ENCODE data around the gene WAC. TPM values are rescaled to one million over a fixed set of nuclear protein-coding genes. Genes with fewer than 3 reads are reported as not detected.

Gene WAC
- total and polyA plus RNA-seq, 2 of the 13 experiments (the other 11 are each of a cell fraction or from before 2014, with no cell fraction given) = 69.1 to 96.2 TPM

DNA sequence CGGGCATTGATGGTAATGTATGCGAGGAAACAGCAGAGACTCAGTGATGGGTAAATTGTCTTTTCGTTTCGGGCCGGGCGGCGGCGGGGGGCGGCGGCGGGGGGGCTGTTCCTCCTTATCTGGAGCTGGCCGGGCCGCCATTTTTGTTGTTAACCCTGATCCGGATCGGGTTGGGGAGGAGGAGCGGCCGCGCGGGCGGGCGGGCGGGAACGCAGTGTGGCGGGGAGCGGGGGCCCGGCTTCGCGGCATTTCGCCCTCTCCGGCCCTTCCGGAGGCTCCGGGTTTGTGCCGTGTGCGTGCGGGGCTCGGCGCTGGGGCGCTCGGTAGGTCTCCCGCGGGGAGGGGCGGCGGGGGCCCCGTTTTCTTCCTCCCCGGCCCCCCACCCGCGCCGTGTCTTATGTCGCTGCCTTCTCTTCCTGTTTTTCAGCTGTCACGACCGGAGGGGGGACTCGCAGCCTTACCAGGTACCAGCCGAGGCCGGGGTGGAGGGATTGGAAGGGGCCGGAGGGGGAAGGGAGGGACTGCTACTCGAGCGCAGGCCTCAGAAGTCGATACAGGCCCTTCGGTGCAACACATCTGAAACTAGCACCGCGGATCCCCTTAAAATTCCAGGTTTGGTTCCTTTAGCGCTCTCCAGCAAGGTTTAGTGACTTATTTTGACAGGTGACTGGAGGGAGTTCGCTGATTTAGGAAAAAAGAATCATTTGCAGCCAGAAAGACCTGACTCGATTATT lies 820 bp downstream of the WAC start (continued):
- TF ChIP-seq, protein P1, sequence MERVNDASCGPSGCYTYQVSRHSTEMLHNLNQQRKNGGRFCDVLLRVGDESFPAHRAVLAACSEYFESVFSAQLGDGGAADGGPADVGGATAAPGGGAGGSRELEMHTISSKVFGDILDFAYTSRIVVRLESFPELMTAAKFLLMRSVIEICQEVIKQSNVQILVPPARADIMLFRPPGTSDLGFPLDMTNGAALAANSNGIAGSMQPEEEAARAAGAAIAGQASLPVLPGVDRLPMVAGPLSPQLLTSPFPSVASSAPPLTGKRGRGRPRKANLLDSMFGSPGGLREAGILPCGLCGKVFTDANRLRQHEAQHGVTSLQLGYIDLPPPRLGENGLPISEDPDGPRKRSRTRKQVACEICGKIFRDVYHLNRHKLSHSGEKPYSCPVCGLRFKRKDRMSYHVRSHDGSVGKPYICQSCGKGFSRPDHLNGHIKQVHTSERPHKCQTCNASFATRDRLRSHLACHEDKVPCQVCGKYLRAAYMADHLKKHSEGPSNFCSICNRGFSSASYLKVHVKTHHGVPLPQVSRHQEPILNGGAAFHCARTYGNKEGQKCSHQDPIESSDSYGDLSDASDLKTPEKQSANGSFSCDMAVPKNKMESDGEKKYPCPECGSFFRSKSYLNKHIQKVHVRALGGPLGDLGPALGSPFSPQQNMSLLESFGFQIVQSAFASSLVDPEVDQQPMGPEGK (CRISPR knock-in tag; IDR thresholded peaks at IDR 0.05) = peak; percentile 78
- TF ChIP-seq ZNF407 (CRISPR knock-in tag; IDR thresholded peaks at IDR 0.05; ENCODE audit: not compliant biosample characterization) (no peak), ZNF768 (CRISPR knock-in tag; IDR thresholded peaks at IDR 0.05) (no peak), NCOA2 (CRISPR knock-in tag; IDR thresholded peaks at IDR 0.05) (no peak), ZNF451 (CRISPR knock-in tag; IDR thresholded peaks at IDR 0.05) (no peak), KAT8 (CRISPR knock-in tag; IDR thresholded peaks at IDR 0.05) (no peak), ZHX1 (CRISPR knock-in tag; IDR thresholded peaks at IDR 0.05; ENCODE audit: low read depth) (no peak), U2AF2 (IDR thresholded peaks at IDR 0.05; ENCODE audit: low read depth, low read length) (no peak), TSC22D2 (CRISPR knock-in tag; IDR thresholded peaks at IDR 0.05; ENCODE audit: borderline replicate concordance) (no peak), KDM1A (CRISPR knock-in tag; IDR thresholded peaks at IDR 0.05) (no peak)
- TF ChIP-seq, protein P2, sequence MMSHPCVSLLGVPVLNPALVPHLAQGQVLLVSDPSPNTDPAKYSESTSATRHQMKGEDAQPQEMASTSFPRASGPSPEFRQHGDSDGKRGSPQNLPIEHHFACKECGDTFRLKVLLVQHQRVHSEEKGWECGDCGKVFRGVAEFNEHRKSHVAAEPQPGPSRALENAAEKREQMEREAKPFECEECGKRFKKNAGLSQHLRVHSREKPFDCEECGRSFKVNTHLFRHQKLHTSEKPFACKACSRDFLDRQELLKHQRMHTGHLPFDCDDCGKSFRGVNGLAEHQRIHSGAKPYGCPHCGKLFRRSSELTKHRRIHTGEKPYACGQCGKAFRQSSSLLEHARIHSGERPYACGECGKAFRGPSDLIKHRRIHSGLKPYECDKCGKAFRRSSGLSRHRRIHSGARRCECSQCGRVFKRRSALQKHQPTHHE (CRISPR knock-in tag; IDR thresholded peaks at IDR 0.05; ENCODE audit: borderline replicate concordance) = no peak
- TF ChIP-seq, protein P3, sequence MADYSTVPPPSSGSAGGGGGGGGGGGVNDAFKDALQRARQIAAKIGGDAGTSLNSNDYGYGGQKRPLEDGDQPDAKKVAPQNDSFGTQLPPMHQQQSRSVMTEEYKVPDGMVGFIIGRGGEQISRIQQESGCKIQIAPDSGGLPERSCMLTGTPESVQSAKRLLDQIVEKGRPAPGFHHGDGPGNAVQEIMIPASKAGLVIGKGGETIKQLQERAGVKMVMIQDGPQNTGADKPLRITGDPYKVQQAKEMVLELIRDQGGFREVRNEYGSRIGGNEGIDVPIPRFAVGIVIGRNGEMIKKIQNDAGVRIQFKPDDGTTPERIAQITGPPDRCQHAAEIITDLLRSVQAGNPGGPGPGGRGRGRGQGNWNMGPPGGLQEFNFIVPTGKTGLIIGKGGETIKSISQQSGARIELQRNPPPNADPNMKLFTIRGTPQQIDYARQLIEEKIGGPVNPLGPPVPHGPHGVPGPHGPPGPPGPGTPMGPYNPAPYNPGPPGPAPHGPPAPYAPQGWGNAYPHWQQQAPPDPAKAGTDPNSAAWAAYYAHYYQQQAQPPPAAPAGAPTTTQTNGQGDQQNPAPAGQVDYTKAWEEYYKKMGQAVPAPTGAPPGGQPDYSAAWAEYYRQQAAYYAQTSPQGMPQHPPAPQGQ (CRISPR knock-in tag; IDR thresholded peaks at IDR 0.05; ENCODE audit: borderline replicate concordance) = no peak
